ENCODE data around the gene GLIS1.

Gene GLIS1

GRCh38 chr1:53672785-53673184 is 66.2 kb downstream of the GLIS1 start:
- DNase-seq, result no peak

GRCh38 chr1:53672243-53672642 is 66.7 kb downstream of the GLIS1 start:
- no peak for DNase-seq

DNA sequence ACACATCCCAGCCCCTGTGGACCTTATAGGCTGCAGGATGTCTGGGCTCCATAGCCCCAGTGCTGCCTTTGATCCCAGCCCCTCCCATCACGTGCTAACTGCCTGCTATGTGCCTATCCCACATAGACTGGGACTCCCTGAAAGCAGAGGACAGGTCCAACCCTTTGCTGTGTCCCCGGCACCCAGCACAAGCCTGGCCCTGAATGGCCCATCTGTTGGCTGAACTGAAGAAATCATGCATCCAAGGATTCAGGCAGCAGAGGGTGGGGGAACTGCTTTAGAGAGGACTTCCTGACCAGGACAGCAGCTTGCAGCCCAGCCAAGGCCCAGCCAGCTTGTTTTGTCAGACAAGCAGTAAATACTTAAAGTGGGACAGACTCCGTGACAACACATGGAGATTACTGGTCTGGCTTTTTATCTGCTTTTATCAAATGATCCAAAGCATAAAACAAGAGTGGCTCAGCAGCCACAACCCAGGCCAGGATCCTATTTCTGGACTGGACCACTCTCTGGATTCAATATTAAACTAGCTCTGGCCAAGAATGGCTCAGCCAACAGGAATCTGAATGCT is 69.3 kb downstream of the GLIS1 start:
- DNase-seq, result no peak

- DNase-seq, result no peak
Measured at GRCh38 chr1:53666566-53666965, 72.4 kb downstream of the GLIS1 start.

DNA sequence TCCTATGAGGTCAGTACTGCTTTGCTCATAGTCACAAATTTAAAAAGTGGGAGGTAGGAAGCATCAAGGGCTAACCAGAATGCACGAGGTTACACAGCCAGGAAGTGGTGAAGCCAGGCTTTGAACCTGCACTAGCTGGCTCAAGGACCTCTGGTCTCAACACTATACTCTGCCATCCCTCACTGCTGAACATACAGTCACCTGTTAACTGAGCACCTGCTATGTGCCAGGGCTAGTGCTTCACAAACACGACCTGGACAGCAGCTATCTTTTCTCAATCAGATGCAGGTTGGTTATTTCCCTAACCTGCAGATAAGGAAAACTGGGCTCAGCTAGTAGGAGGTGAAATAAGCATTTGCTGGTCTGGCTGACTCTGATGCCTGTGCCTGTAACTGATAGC is 73.0 kb downstream of the GLIS1 start:
- no peak for DNase-seq

DNA sequence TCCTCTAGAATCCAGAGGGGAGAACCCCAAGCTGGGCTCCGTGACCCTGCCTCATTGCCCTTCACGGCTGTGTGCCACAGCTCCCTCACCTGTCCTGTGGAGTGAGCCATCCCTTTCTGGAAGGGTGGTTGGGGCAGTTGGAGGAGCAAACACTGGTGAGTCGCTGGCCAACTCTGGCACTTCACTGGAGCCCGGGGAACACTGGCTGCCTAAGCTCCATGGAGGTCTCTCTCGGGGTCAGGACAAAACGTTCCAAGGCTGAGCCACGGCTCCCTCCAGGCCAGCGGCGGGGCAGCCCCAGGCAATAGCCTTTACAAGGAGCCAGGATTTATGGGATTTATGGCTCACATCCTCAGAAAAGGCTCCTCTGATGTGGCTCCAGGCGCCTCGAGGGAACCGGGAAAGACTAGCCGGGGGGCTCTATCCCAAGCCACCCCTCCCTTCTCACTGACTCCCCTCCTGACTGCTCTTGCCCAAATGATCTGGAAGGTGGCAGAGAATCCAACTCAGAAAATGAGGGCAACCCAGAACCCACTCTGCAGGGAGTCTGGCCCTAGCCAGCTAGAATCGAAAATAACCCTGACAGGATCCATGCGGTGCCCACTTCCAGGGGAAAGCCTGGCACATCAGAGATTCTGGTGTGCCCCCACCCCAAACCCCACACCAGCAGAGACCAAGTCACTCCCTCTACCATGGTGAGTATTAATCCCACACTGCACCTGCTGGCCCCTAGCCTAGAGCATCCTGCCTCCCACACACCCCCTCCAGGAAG is 75.2 kb downstream of the GLIS1 start:
- DNase-seq, result no peak

DNA sequence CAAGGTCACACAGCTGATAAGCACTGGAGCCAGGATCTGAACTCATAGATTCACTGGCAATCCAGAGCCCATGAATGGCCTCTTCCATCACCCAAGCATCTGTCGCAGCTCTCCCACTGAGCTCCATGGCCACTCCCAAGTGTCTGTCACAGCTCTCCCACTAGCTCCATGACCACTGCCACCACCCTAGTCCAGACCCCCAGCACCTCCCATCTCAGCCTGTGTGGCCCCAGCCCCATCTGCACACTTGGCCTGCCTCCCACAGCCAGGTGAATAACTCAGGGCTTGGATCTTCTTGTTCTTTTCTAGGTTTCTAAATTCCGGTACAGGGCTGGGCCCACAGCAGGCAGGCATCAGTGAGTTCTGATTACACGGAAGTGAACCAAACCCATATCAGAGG is 76.0 kb downstream of the GLIS1 start:
- DNase-seq, result no peak

DNA sequence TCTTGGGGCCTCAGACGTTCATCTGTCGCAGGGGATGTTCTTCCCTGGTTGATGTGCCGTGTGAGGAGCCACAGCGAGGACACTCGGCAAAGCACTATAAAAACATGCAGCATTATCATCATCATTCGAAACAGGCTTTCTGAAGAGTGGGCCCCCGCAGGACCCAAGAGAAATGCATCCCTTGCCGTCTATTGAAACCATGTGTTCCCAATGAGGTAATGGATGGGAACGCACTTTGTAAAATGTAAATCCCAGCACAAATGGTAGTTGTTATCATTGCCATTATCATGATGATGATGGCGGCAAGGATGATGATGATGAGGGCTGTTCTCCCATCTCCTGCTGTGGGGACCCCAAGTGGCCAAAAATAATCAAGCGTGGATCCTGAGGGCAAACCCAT is 76.8 kb downstream of the GLIS1 start:
- DNase-seq, result no peak

DNA sequence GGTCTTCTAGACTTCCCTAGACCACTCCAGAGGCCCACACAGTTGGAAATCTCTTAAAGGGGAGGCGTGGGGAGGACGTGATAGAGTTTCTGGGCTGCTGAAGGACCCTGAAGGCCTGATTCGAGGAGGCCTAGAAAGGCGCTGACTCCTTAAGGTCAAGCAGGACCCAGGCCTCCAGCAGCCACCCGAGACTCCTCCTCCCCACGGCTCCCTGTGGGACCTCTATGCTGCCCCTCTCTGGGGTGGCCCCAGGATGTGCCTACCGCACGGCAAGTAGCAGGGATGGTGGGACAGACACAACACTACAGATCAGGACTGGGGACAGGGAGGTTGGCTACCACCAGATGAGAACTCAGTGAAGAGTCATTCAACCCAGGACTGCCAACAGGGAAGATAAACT is 77.5 kb downstream of the GLIS1 start:
- DNase-seq, result no peak

DNA sequence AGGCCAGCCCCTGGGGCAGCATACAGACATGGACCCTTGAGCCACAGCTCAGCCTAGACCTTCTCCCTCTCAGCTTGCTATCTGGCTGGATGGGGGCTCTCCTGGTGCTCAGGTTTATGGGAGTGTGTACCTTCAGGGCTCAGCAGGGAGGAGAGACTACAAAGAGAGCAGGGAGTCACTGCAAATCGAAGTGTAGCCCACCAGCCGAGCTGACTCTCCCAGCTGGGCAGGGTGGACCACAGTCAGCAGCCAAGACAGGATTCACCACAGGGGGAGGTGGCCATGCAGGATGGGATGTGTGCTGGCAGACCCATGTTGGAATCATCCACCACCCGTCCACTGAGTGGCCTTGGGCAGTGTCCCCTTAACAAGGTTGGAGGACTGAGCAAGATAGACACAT is 78.3 kb downstream of the GLIS1 start:
- no peak for DNase-seq

DNA sequence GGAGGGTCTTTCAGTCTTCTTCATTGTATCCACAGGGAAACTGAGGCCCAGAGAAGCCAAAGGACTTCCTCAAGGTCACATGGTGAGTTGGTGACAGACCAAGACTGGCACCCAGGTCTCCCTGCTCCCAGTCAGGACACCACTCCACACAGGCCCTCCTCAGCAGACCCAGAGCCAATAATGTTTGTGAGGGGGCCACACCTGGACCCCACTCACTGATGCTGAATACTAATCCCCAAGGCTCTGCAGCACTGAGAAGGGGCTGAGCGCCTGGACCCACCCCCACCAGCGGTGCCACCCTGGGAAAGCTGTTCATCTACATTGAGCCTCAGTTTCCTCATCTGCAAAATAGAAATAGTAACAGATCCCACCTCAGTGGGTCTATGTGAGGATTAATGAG is 79.5 kb downstream of the GLIS1 start:
- DNase-seq, result no peak

- no peak for DNase-seq
Measured at GRCh38 chr1:53658489-53659230, 80.3 kb downstream of the GLIS1 start.

DNA sequence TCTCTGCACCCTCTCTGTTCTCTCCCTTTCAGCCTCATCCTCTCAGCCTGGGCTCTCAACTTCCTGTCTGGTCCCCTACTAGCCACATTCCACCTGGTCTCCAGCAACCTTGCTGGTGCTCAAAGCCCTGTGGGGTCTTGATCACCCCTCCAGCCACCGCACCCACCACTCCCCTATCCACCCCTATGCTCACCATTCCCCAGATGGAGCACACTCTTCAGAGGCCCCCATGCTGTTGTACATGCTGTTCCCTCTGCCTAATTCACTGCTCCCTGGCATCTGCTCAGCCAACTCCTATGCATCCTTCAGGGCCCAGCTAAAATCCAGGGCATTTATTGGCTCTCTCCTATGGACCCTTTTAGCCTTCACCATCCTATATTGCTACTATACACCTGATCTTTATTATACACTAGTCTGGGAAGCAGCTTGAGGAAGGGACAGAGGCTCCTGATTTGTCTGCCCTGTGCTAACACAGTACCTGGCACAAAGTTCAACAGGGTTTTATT is 81.0 kb downstream of the GLIS1 start:
- no peak for DNase-seq

GRCh38 chr1:53657531-53657805 is 81.5 kb downstream of the GLIS1 start:
- DNase-seq, result no peak

- no peak for DNase-seq
Measured at GRCh38 chr1:53656747-53657530, 82.0 kb downstream of the GLIS1 start.

DNA sequence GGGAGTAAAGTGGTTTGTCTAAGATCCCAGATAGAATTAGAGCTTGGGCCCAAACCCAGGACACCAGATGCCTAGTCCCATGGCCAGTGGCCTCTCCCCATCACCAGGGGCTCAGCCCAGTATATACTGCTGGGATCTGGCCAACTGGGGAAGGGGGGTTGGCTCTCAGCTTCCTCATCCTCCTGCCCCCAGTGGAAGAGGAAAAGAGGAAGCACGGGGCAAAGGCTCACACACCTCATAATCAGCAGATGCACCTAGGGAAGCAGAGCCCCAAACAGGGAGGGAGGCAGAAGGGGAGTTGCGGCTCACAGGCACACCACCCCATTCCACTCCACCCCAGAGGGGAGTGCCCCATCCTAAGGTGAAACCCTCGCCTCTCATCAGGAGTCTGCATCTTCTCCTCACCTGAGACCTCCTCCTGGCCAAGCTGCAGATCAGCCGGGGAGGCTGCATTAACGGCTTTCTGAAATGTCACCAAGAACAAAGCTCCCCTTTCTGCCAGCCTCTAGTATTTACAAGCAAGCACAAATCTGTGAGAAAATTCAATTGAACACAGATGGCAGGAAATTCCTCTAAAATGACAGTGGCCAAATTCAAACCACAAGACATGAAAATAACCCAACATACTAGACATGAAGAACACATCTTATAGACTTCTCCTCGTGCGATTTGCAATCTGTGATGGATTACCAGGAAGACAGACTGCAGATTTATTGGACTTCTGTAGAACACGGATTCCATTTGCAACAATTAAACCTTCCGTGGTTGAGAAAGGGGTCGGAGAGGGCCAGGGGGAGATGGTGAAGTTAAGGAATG is 82.8 kb downstream of the GLIS1 start:
- DNase-seq, result no peak

DNA sequence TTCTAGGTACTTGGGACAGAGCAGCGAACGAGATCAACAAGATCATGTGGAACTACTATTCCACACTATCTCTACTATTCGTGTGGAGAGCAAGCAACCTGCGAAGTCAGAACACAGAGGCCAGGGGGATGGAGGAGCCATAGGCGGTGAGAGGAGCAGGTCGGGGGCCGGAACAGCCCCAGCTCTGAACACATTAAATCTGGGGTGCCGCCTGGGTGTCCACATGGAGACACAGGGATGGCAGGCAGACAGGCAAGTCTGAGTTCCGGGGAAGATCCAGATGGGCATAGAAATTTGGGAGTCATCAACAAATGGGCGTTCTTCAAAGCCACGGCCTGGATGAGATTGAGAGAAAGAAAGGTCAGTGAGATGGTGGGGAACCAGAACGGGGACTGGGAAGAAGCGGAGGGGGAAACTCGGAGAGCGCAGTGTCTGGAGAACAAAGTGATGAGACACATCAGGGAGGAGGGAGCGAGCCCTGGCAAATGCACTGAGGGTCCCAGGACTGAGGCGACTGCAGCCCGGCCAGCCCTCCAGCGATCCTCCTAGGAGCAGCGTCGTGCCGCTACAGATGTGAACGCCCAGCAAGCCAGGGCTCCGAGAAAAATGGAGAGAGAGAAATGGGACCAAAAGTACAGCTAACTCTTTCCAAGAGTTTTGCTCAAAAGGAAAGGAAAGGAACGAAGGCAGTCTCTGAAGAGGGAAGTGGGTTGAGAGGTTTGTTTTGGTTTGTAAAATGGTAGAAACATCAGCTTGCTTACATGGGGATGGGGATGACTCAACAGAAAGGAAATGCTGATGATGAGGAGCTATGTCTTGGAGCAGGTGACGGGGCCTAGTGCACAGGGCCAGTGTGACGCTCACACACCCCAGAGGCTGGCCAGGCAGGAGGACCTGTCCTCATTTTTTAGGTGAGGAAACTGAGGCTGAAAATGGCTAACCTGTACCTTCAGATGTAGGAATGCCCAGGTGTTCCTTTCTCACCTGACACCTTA is 84.5 kb downstream of the GLIS1 start:
- DNase-seq, result no peak

DNA sequence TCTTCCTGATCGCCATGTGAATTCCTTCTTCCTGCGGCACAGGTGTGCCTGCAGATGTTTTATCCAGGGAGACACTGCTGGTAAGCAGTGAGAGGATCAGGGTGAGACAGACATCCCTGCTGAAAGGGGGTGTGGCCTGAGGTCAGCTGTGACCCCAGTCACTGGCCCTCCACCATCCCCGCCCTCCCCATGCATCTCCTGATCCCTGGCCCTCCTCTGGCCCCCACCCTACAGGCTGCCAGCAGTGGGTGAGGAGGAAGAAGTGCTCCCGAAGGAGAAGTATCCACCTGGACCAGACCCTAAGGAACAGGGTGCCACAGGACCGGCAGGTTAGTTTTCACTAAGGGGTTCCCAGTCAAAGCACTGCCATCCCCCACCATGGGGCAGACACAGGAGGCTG is 85.3 kb downstream of the GLIS1 start:
- DNase-seq, result no peak

- no peak for DNase-seq
Measured at GRCh38 chr1:53653200-53653575, 85.8 kb downstream of the GLIS1 start.

GRCh38 chr1:53652441-53653199 is 86.3 kb downstream of the GLIS1 start:
- DNase-seq, result no peak

- DNase-seq, result no peak
Measured at GRCh38 chr1:53651356-53651755, 87.6 kb downstream of the GLIS1 start.

Measured in activated CD4-positive, CD25-positive, alpha-beta regulatory T cell (primary cell).